HepG2 (cell line): ENCODE results near the gene ARHGAP25.

ENCODE experiments used
- ADNP ChIP-seq: sonication (generic); formaldehyde crosslinking; IDR thresholded peaks from 2 replicates; pipeline ENCODE4 v1.4.0; 2020; ENCODE audit warnings: missing genetic modification reagents
- CREB1 ChIP-seq, 2 experiments: fragments of 450-650 bp in 1 of 2; IDR thresholded peaks; 2 replicates each; pipeline ENCODE4 v1.6.1; 2016 to 2017; ENCODE audit warnings: control low read depth in 1 of 2, mild to moderate bottlenecking in 1 of 2, missing compliant biosample characterization in 1 of 2, missing genetic modification characterization in 1 of 2
- EP300 ChIP-seq, 3 experiments: sonication (generic) in 1 of 3; formaldehyde crosslinking in 1 of 3; IDR thresholded peaks; 2 replicates each; pipeline versions ENCODE4 v1.5.1 to v1.6.1; 2011 to 2020; ENCODE audit warnings: low read depth in 2 of 3, low read length in 2 of 3, borderline replicate concordance in 1 of 3, improper control_type of control experiment in 1 of 3, mild to moderate bottlenecking in 1 of 3, missing genetic modification reagents in 1 of 3, moderate library complexity in 1 of 3
- MAX ChIP-seq: IDR thresholded peaks from 2 replicates; pipeline ENCODE4 v1.6.1; 2012; ENCODE audit warnings: inconsistent platforms
- MED13 ChIP-seq: sonication (generic); formaldehyde crosslinking; IDR thresholded peaks from 2 replicates; pipeline ENCODE4 v1.5.0; 2020; ENCODE audit warnings: missing genetic modification reagents
- POLR2A ChIP-seq, 2 experiments: IDR thresholded peaks; 2 replicates each; pipeline ENCODE4 v1.6.1; 2011; ENCODE audit warnings: low read depth in 2 of 2, low read length in 2 of 2, mild to moderate bottlenecking in 1 of 2, moderate library complexity in 1 of 2; ENCODE audit not compliant: insufficient read depth in 1 of 2
- POLR2AphosphoS5 ChIP-seq: IDR thresholded peaks from 2 replicates; pipeline ENCODE4 v1.6.1; 2012; ENCODE audit warnings: low read depth, low read length
- SRF ChIP-seq: IDR thresholded peaks from 2 replicates; pipeline ENCODE4 v1.6.1; 2011; ENCODE audit warnings: mild to moderate bottlenecking, low read depth, low read length, moderate library complexity
- ZFP91 ChIP-seq: sonication (generic); formaldehyde crosslinking; IDR thresholded peaks from 2 replicates; pipeline ENCODE4 v1.9.0; 2022; ENCODE audit warnings: missing genetic modification reagents, mild to moderate bottlenecking, borderline replicate concordance
- ZUFSP ChIP-seq: sonication (generic); formaldehyde crosslinking; IDR thresholded peaks from 2 replicates; pipeline ENCODE4 v1.9.0; 2021; ENCODE audit warnings: missing genetic modification reagents, mild to moderate bottlenecking, borderline replicate concordance

GRCh38 chr2:68706637-68707036, 28.0 kb upstream of the ARHGAP25 start:
- TF ChIP-seq ZFP91 (CRISPR knock-in tag) (no peak), MAX (no peak), SRF (no peak), MED13 (CRISPR knock-in tag) (no peak), ZUFSP (CRISPR knock-in tag) (no peak), POLR2A (IDR thresholded peaks at IDR 0.05; ENCODE audit: insufficient read depth in 1 of 2, low read depth in 2 of 2, low read length in 2 of 2) (no peak), CREB1 (IDR thresholded peaks at IDR 0.05) (no peak), CREB1 (CRISPR knock-in tag; IDR thresholded peaks at IDR 0.05) (no peak), POLR2AphosphoS5 (no peak), ADNP (no peak), EP300 (IDR thresholded peaks at IDR 0.05; ENCODE audit: low read depth in 2 of 2, low read length in 2 of 2) (no peak), EP300 (CRISPR knock-in tag; IDR thresholded peaks at IDR 0.05; ENCODE audit: borderline replicate concordance) (no peak)
